ENCODE measurements around the gene ZNF470. TPM values are rescaled to one million over a fixed set of nuclear protein-coding genes. Genes with fewer than 3 reads are reported as not detected.

Gene ZNF470
- total RNA-seq, 1 experiment from 2014 or later, result 7.1 TPM

DNA sequence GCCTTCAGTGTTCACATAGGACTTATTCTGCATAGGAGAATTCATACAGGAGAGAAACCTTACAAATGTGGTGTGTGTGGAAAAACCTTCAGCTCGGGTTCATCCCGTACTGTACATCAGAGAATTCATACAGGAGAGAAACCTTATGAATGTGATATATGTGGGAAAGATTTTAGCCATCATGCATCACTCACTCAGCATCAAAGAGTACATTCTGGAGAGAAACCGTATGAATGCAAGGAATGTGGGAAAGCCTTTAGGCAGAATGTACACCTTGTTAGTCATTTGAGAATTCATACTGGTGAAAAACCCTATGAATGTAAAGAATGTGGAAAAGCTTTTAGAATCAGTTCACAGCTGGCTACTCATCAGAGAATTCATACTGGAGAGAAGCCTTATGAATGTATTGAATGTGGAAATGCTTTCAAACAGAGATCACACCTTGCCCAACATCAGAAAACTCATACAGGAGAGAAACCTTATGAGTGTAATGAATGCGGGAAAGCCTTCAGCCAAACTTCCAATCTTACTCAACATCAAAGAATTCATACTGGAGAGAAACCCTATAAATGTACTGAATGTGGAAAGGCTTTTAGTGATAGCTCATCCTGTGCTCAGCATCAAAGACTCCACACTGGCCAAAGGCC, 41.9 kb upstream of the ZNF470 start:
- Histone ChIP-seq H3T11ph (ENCODE audit: low read length) (no peak overlapping the region), H2BK5ac (ENCODE audit: insufficient read length, low read length) (no peak overlapping the region), H2BK15ac (ENCODE audit: low read depth, low read length) (no peak overlapping the region), H4K8ac (replicated peaks; ENCODE audit: insufficient read length, low read depth, low read length) (no peak overlapping the region), H3K4me2 (ENCODE audit: insufficient read depth, insufficient read length, low read length) (no peak overlapping the region), H3K4me1 (ENCODE audit: insufficient read depth, low read length) (no peaks in the 10 kb centered on the region), H4K5ac (ENCODE audit: insufficient read length, low read depth, low read length) (no peak overlapping the region), H3K4ac (ENCODE audit: low read depth, low read length) (no peak overlapping the region), H4K91ac (ENCODE audit: insufficient read length, low read depth, low read length) (no peak overlapping the region), H3K56ac (ENCODE audit: insufficient read length, low read depth, low read length) (no peak overlapping the region), H2BK20ac (ENCODE audit: low read depth, low read length, poor library complexity, severe bottlenecking) (no peak overlapping the region), H4K20me1 (ENCODE audit: control insufficient read depth, insufficient read depth, insufficient read length) (no peaks in the 10 kb centered on the region), H2AFZ (ENCODE audit: low read length) (no peak overlapping the region), H2AK5ac (ENCODE audit: insufficient read length, low read length) (no peak overlapping the region), H3K14ac (ENCODE audit: insufficient read depth, low read length) (no peak overlapping the region), H3K23ac (ENCODE audit: insufficient read length, low read depth, low read length) (no peak overlapping the region), H3K9me3 (ENCODE audit: control insufficient read depth, low read depth, low read length) (peaks cover 84% of the 10 kb centered on the region), H3K27me3 (ENCODE audit: insufficient read depth, low read length) (no peaks in the 10 kb centered on the region), H3K18ac (ENCODE audit: insufficient read length, low read depth, low read length) (no peak overlapping the region), H2BK120ac (ENCODE audit: low read depth, low read length, poor library complexity, severe bottlenecking) (no peak overlapping the region), H3K23me2 (ENCODE audit: insufficient read length, low read depth, low read length, poor library complexity, severe bottlenecking) (no peaks in the 10 kb centered on the region), H3K79me2 (ENCODE audit: insufficient read depth, low read length) (no peaks in the 10 kb centered on the region), H3K27ac (ENCODE audit: insufficient read length, low read depth, low read length) (no peak overlapping the region), H2BK12ac (ENCODE audit: insufficient read length, low read depth, low read length) (no peak overlapping the region), H3K9ac (ENCODE audit: extremely low read depth, insufficient read length, low read length) (no peak overlapping the region), H3K79me1 (ENCODE audit: insufficient read depth, low read depth, low read length, poor library complexity, severe bottlenecking) (no peaks in the 10 kb centered on the region)
- Mint-ChIP-seq H3K9me3 (peaks cover 98 to 100% of the 10 kb centered on the region in 2 experiments), H3K4me1 (no peaks in the 10 kb centered on the region), H3K36me3 (ENCODE audit: insufficient read depth in 1 of 3, low read depth in 3 of 3) (peaks cover 3 to 34% (median 12%) of the 10 kb centered on the region in 3 experiments; a peak in 6 of 7 replicates), H3K27ac (no peak overlapping the region), H3K27me3 (ENCODE audit: low read depth) (no peaks in the 10 kb centered on the region; the same call in 1 of the 2 replicates), H3K4me3 (no peak overlapping the region)
- no CpG with 5 or more reads among the region's 4 CpGs for WGBS (ENCODE audit: extremely low coverage, insufficient read length, low lambda C conversion rate)
- DNase-seq, result no peak
- no peak for TF ChIP-seq CTCF (conservative IDR thresholded peaks at IDR 0.05)

Measured in H9 (cell line).